ENCODE results near the gene SPTBN1. TPM values are rescaled to one million over a fixed set of nuclear protein-coding genes. Genes with fewer than 3 reads are reported as not detected.

The SPTBN1 gene
- total and polyA plus RNA-seq, 2 experiments from 2014 or later: 125 to 435 TPM

DNA sequence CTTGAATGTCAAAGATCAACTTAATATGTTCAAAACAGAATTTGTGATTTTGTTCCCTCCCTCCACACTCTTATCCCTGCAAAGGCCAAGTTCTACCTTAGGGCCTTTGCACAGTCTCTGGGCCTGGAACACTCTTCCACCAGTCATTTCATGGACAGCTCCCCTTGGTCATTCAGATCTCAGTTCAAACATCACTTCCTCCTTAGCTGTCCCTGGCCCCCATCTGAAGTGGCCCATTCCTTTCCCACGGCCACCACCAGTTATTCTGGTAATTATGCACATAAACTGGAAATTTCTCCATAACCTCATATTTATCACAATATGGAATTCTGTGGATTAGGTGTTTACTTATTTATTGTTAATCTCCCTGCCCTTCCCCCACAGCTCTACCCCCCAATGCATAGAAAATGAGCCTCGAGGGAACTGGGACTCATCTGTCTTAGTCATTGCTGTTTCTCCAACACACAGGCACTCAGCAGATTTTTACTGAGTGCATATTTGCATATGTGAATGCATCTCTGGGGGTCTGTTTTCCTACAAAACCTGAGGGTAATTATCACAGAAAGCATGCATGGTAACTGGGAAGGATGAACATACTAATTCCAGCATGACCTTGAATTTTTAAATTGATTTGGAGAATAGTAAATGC, 35.5 kb upstream of the SPTBN1 start:
- no peak overlapping the region for H3K4me3 ChIP-seq
- no peaks in the 10 kb centered on the region for H3K9me3 ChIP-seq (ENCODE audit: low read depth)
- no peak for DNase-seq (ENCODE audit: low read depth in 1 of 2, low spot score in 1 of 2)
- H3K27me3 ChIP-seq: no peaks in the 10 kb centered on the region
- no peaks in the 10 kb centered on the region for H3K36me3 ChIP-seq
- no peaks in the 10 kb centered on the region for H3K4me1 ChIP-seq (ENCODE audit: low read depth)
- no peak overlapping the region for H3K27ac ChIP-seq
- TF ChIP-seq, protein P1, sequence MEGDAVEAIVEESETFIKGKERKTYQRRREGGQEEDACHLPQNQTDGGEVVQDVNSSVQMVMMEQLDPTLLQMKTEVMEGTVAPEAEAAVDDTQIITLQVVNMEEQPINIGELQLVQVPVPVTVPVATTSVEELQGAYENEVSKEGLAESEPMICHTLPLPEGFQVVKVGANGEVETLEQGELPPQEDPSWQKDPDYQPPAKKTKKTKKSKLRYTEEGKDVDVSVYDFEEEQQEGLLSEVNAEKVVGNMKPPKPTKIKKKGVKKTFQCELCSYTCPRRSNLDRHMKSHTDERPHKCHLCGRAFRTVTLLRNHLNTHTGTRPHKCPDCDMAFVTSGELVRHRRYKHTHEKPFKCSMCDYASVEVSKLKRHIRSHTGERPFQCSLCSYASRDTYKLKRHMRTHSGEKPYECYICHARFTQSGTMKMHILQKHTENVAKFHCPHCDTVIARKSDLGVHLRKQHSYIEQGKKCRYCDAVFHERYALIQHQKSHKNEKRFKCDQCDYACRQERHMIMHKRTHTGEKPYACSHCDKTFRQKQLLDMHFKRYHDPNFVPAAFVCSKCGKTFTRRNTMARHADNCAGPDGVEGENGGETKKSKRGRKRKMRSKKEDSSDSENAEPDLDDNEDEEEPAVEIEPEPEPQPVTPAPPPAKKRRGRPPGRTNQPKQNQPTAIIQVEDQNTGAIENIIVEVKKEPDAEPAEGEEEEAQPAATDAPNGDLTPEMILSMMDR (IDR thresholded peaks at IDR 0.05; ENCODE audit: low read depth, low read length): no peak

DNA sequence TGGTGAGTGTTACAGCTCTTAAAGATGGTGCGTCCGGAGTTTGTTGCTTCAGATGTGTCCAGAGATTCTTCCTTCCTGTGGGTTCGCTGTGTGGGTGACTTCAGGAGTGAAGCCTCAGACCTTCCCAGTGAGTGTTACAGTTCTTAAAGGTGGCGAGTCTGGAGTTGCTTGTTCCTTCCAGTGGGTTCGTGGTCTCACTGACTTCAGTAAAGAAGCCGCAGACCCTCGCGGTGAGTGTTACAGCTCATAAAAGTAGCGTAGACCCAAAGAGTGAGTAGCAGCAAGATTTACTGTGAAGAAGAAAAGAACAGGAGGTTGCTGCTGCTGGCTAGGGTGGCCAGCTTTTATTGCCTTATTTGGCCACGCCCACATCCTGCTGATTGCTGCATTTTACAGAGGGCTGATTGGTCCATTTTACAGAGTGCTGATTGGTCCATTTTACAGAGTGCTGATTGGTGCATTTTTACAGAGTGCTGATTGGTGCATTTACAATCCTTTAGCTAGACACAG, 34.0 kb upstream of the SPTBN1 start:
- DNase-seq (ENCODE audit: low read depth in 1 of 2, low spot score in 1 of 2): no peak
- Histone ChIP-seq H3K36me3 (no peaks in the 10 kb centered on the region), H3K9me3 (ENCODE audit: low read depth) (no peaks in the 10 kb centered on the region), H3K4me3 (no peak overlapping the region), H3K4me1 (ENCODE audit: low read depth) (no peaks in the 10 kb centered on the region), H3K27me3 (no peaks in the 10 kb centered on the region), H3K27ac (no peak overlapping the region)
- TF ChIP-seq, protein P1 (IDR thresholded peaks at IDR 0.05; ENCODE audit: low read depth, low read length): no peak

DNA sequence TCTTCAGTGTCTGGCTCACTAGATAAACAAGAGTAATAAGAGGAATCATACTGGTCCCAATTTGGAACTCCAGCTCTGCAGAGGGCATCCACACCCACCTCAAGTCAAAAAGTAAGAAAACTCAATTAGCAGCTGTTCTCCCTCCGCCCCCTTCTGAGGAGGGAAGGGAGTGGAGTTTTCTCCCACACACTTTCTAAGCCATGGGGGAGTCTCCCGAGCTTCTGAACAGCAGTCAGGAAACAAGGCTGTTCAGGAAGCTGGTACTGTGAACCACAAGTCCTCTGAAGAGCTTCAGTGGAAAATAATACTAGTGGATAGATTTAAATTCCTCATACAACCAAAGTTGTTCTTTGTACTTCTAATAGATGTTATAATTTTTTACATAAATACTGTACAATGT, 32.9 kb upstream of the SPTBN1 start:
- H3K9me3 ChIP-seq (ENCODE audit: low read depth): no peaks in the 10 kb centered on the region
- H3K27ac ChIP-seq: no peak overlapping the region
- no peaks in the 10 kb centered on the region for H3K4me1 ChIP-seq (ENCODE audit: low read depth)
- no peaks in the 10 kb centered on the region for H3K27me3 ChIP-seq
- DNase-seq (ENCODE audit: low read depth in 1 of 2, low spot score in 1 of 2): peak in 1 of 2 donors; percentile 78
- no peaks in the 10 kb centered on the region for H3K36me3 ChIP-seq
- TF ChIP-seq, protein P1 (IDR thresholded peaks at IDR 0.05; ENCODE audit: low read depth, low read length): no peak
- H3K4me3 ChIP-seq: no peak overlapping the region

- Histone ChIP-seq H3K4me3 (no peak overlapping the region), H3K4me1 (ENCODE audit: low read depth) (no peaks in the 10 kb centered on the region), H3K9me3 (ENCODE audit: low read depth) (no peaks in the 10 kb centered on the region), H3K27me3 (no peaks in the 10 kb centered on the region), H3K27ac (no peak overlapping the region), H3K36me3 (no peaks in the 10 kb centered on the region)
- TF ChIP-seq, protein P1 (IDR thresholded peaks at IDR 0.05; ENCODE audit: low read depth, low read length): no peak
- DNase-seq (ENCODE audit: low read depth in 1 of 2, low spot score in 1 of 2): no peak
Measured at GRCh38 chr2:54424555-54425163, 31.5 kb upstream of the SPTBN1 start.

DNA sequence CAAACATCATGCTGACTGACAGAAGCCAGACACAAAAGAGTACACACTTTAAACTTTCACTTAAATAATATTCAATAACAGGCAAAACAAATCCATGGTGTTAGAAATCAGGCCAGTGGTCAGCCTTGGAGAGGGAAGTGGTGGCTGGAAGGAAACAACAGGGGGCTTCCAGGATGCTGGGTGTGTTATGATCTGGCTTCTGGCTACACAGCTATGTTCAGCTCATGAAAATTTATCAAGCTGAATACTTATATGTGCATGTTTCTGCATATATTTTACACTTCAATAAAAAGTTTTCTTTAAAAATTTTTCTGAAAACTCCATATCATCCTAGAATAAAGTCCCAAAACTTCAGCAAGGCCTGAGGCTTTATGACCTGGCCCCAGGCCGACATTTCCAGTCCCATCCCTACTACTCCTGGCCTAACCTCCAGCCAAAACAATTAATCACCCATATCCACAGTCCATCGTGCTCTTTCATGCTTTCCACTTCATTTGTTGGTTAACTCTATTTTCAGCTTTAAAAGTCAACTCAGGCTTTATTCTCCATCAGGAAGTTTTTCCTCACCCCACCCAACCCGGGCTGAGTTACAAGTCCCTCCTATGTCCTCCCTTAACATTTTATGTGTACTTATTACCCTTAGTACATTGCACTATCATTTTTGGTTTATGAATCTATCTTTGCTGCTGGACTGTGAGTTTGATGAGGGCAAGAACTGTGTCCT, 27.9 kb upstream of the SPTBN1 start:
- H3K4me1 ChIP-seq (ENCODE audit: low read depth): no peaks in the 10 kb centered on the region
- no peak overlapping the region for H3K27ac ChIP-seq
- H3K27me3 ChIP-seq: no peaks in the 10 kb centered on the region
- no peak overlapping the region for H3K4me3 ChIP-seq
- DNase-seq (ENCODE audit: low read depth in 1 of 2, low spot score in 1 of 2): no peak
- no peaks in the 10 kb centered on the region for H3K36me3 ChIP-seq
- no peaks in the 10 kb centered on the region for H3K9me3 ChIP-seq (ENCODE audit: low read depth)
- TF ChIP-seq, protein P1 (IDR thresholded peaks at IDR 0.05; ENCODE audit: low read depth, low read length): no peak
